HepG2 (cell line): ENCODE data around the gene RAC3. TPM values are rescaled to one million over a fixed set of nuclear protein-coding genes. Genes with fewer than 3 reads are reported as not detected.
A peak's percentile ranks its signal among the peaks of the same experiment; 100 is the strongest.

ENCODE experiments used
- ATAC-seq: fragments of 200-7000 bp; cut with Tn5 transposase; 3 replicates; pipeline ENCODE4 v1.9.1; 2020; ENCODE audit warnings: mild to moderate bottlenecking, moderate library complexity
- BruUV-seq: library from RNA; stranded (reverse); fragments of 400-500 nt; replicated peaks from 2 replicates; lab custom pipeline; 2021; lab: Mats Ljungman, UMichigan
- CTCF ChIA-PET: fragments of 300-600 bp; formaldehyde crosslinking; extraction: SDS; loops from one replicate; lab custom pipeline; 2021; ENCODE audit warnings: low total read pairs, inconsistent platforms, low intra/inter-chr PET ratio; lab: Yijun Ruan, JAX
- POLR2A ChIA-PET: fragments of 350-600 bp; sonication (Branson Sonifier 250); formaldehyde crosslinking; loops from one replicate; lab custom pipeline; 2020; ENCODE audit warnings: antibody characterized with exemption, inconsistent platforms; lab: Yijun Ruan, JAX
- DNase-seq: peaks from one replicate; pipeline ENCODE4 v3.0.0-alpha.2; 2015; ENCODE audit warnings: low spot score
- FAIRE-seq: peaks from 3 replicates; lab custom pipeline; 2011; peaks lifted over from hg19 to GRCh38; lab: Jason Lieb, UNC
- H2AFZ ChIP-seq: one replicate; pipeline ENCODE4 v1.6.1; 2011; ENCODE audit warnings: low read length, inconsistent platforms
- H3K27ac ChIP-seq: fragments of 300-600 bp; 3 replicates; pipeline ENCODE4 v1.8.0; 2011; ENCODE audit warnings: mixed run types, mild to moderate bottlenecking, mixed read lengths, low read length, inconsistent platforms; ENCODE audit not compliant: insufficient read depth; ENCODE audit errors: extremely low read length
- H3K27me3 ChIP-seq, 2 experiments: fragments of 200-600 bp in 1 of 2; 2 replicates in 1 of 2; 3 replicates in 1 of 2; pipeline versions ENCODE4 v1.6.0 to v1.8.0; 2011; ENCODE audit warnings: low read length in 2 of 2, mild to moderate bottlenecking in 2 of 2, moderate library complexity in 2 of 2, inconsistent platforms in 1 of 2; ENCODE audit not compliant: insufficient read depth in 2 of 2, control insufficient read depth in 1 of 2
- H3K36me3 ChIP-seq, 2 experiments: fragments of 200-600 bp in 1 of 2; replicated peaks in 1 of 2; 2 replicates in 1 of 2; 3 replicates in 1 of 2; pipeline versions ENCODE4 v1.5.1 to v1.8.0; 2011; ENCODE audit warnings: low read length in 2 of 2, inconsistent platforms in 1 of 2; ENCODE audit not compliant: insufficient read depth in 2 of 2, control insufficient read depth in 1 of 2
- H3K4me1 ChIP-seq: 2 replicates; pipeline ENCODE4 v1.5.1; 2012; ENCODE audit warnings: low read length, inconsistent platforms; ENCODE audit not compliant: insufficient read depth
- H3K4me2 ChIP-seq: 2 replicates; pipeline ENCODE4 v1.6.0; 2011; ENCODE audit warnings: low read depth, low read length, inconsistent platforms
- H3K4me3 ChIP-seq, 3 experiments: fragments of 200-600 bp in 1 of 3; sonication (generic), shearing (Covaris generic) in 1 of 3; replicated peaks in 1 of 3; 2 replicates each; pipeline ENCODE4 v1.5.1; 2011 to 2016; ENCODE audit warnings: low read length in 3 of 3, inconsistent platforms in 2 of 3, low read depth in 2 of 3, mild to moderate bottlenecking in 2 of 3, control low read depth in 1 of 3, mixed read lengths in 1 of 3; ENCODE audit not compliant: insufficient read depth in 1 of 3
- H3K79me2 ChIP-seq: one replicate; pipeline ENCODE4 v1.6.1; 2011; ENCODE audit warnings: low read length, inconsistent platforms; ENCODE audit not compliant: insufficient read depth
- H3K9ac ChIP-seq: 2 replicates; pipeline ENCODE4 v1.6.0; 2011; ENCODE audit warnings: mild to moderate bottlenecking, low read depth, low read length, inconsistent platforms; ENCODE audit not compliant: insufficient read depth
- H3K9me3 ChIP-seq: 2 replicates; pipeline ENCODE4 v1.5.1; 2012; ENCODE audit warnings: mild to moderate bottlenecking, low read length
- H4K20me1 ChIP-seq: 2 replicates; pipeline ENCODE4 v1.6.0; 2011; ENCODE audit warnings: inconsistent platforms, mild to moderate bottlenecking, low read length, moderate library complexity; ENCODE audit not compliant: insufficient read depth
- AGO1 ChIP-seq: fragments of 200-400 bp; formaldehyde crosslinking; IDR thresholded peaks from 2 replicates; pipeline ENCODE4 v1.6.1; 2017; ENCODE audit warnings: mild to moderate bottlenecking, low read depth, low read length, moderate library complexity; ENCODE audit not compliant: poor library complexity, severe bottlenecking
- AGO2 ChIP-seq: fragments of 200-400 bp; formaldehyde crosslinking; optimal IDR thresholded peaks from 2 replicates; pipeline ENCODE3; 2017; ENCODE audit warnings: mild to moderate bottlenecking, low read depth, low read length, moderate library complexity
- AKAP8 ChIP-seq: sonication (generic); formaldehyde crosslinking; IDR thresholded peaks from 2 replicates; pipeline ENCODE4 v1.5.1; 2020; ENCODE audit warnings: mild to moderate bottlenecking, missing genetic modification reagents
- BORCS8-MEF2B ChIP-seq: sonication (generic); formaldehyde crosslinking; IDR thresholded peaks from 2 replicates; pipeline ENCODE4 v1.8.0; 2022; ENCODE audit warnings: mild to moderate bottlenecking, missing genetic modification reagents
- CAMTA2 ChIP-seq: sonication (generic); formaldehyde crosslinking; IDR thresholded peaks from 2 replicates; pipeline ENCODE4 v1.4.0; 2020; ENCODE audit warnings: mild to moderate bottlenecking, missing genetic modification reagents, borderline replicate concordance
- CEBPG ChIP-seq: IDR thresholded peaks from 2 replicates; pipeline ENCODE4 v1.6.1; 2016
- HDAC1 ChIP-seq: sonication (generic); formaldehyde crosslinking; IDR thresholded peaks from 2 replicates; pipeline ENCODE4 v1.5.1; 2020; ENCODE audit warnings: mild to moderate bottlenecking, missing genetic modification reagents
- HNRNPL ChIP-seq: fragments of 200-400 bp; formaldehyde crosslinking; IDR thresholded peaks from 2 replicates; pipeline ENCODE4 v1.6.1; 2017; ENCODE audit warnings: mild to moderate bottlenecking, low read depth, low read length
- NFIB ChIP-seq: sonication (generic); formaldehyde crosslinking; IDR thresholded peaks from 2 replicates; pipeline ENCODE4 v1.9.0; 2021; ENCODE audit warnings: missing genetic modification reagents, mild to moderate bottlenecking, borderline replicate concordance
- PLSCR1 ChIP-seq: sonication (generic); formaldehyde crosslinking; IDR thresholded peaks from 2 replicates; pipeline ENCODE4 v1.5.0; 2020; ENCODE audit warnings: missing genetic modification reagents, mild to moderate bottlenecking, borderline replicate concordance
- POLR2G ChIP-seq: fragments of 200-400 bp; formaldehyde crosslinking; IDR thresholded peaks from 2 replicates; pipeline ENCODE4 v1.6.1; 2018; ENCODE audit warnings: mild to moderate bottlenecking, low read depth, low read length, moderate library complexity
- PTBP1 ChIP-seq: fragments of 200-400 bp; formaldehyde crosslinking; IDR thresholded peaks from 2 replicates; pipeline ENCODE4 v1.6.1; 2018; ENCODE audit warnings: low read length, low read depth; ENCODE audit not compliant: poor library complexity, severe bottlenecking
- RBFOX2 ChIP-seq: fragments of 200-400 bp; formaldehyde crosslinking; IDR thresholded peaks from 2 replicates; pipeline ENCODE4 v1.6.1; 2017; ENCODE audit warnings: low read depth, mild to moderate bottlenecking, low read length
- SNRNP70 ChIP-seq: fragments of 200-400 bp; formaldehyde crosslinking; IDR thresholded peaks from 2 replicates; pipeline ENCODE4 v1.6.1; 2017; ENCODE audit warnings: mild to moderate bottlenecking, low read depth, low read length, moderate library complexity
- SRSF1 ChIP-seq: fragments of 200-400 bp; formaldehyde crosslinking; optimal IDR thresholded peaks from 2 replicates; pipeline ENCODE3; 2017; ENCODE audit warnings: mild to moderate bottlenecking, low read depth, low read length, moderate library complexity
- TARDBP ChIP-seq: sonication (generic); formaldehyde crosslinking; IDR thresholded peaks from 2 replicates; pipeline ENCODE4 v1.8.0; 2022; ENCODE audit warnings: mild to moderate bottlenecking, missing genetic modification reagents
- WGBS: methylation state at CpG from one replicate; pipeline ENCODE4 v1.1.6; 2017; ENCODE audit warnings: low lambda C conversion rate; 5-methylcytosine and 5-hydroxymethylcytosine counted together
- in situ Hi-C: cut with HindIII; loops from 2 replicates; pipeline ENCODE4 v1.10.0; 2017; ENCODE audit warnings: low pct_unique_long_range_greater_than_20kb; ENCODE audit not compliant: extremely low pct_ligation_motif_present
- intact Hi-C: fragments of 100-400 bp; cut with micrococcal nuclease; formaldehyde crosslinking; loops from one replicate; pipeline ENCODE4 v1.10.0; 2022; ENCODE audit not compliant: unreplicated experiment
- polyA plus RNA-seq, 8 experiments: library from polyadenylated mRNA; depleted of rRNA in 3 of 8; stranded (reverse) in 7 of 8; unstranded in 1 of 8; fragments of >200 nt; fragmentation: Illumina TruSeq in 4 of 8; extraction: Trizol in 4 of 8; gene quantifications; 2 replicates each; pipeline versions ENCODE4 v1.2.1 to v1.2.3, GENCODE V29; 2011 to 2016; ENCODE audit warnings: low read depth in 4 of 8, missing spikeins in 1 of 8, mixed read lengths in 1 of 8; ENCODE audit not compliant: insufficient read depth in 1 of 8
- total RNA-seq, 5 experiments: library from RNA; depleted of rRNA; stranded (reverse); fragments of >200 nt; fragmentation: Illumina TruSeq; extraction: Trizol; gene quantifications; 2 replicates each; pipeline ENCODE4 v1.2.3, GENCODE V29; 2016; ENCODE audit warnings: low read depth in 1 of 5
- TF ChIP-seq, protein P1 (sequence below): sonication (generic); formaldehyde crosslinking; IDR thresholded peaks from 2 replicates; pipeline ENCODE4 v1.4.0; 2020; ENCODE audit warnings: missing genetic modification reagents
- TF ChIP-seq, protein P2 (sequence below): sonication (generic); formaldehyde crosslinking; IDR thresholded peaks from 2 replicates; pipeline ENCODE4 v1.9.0; 2022; ENCODE audit warnings: missing genetic modification reagents, mild to moderate bottlenecking, borderline replicate concordance
- TF ChIP-seq, protein P3 (sequence below): sonication (generic); formaldehyde crosslinking; IDR thresholded peaks from 2 replicates; pipeline ENCODE4 v1.4.0; 2020; ENCODE audit warnings: mild to moderate bottlenecking, missing genetic modification reagents

Gene RAC3
- total and polyA plus RNA-seq, 2 of the 13 experiments (the other 11 are each of a cell fraction or from before 2014, with no cell fraction given): 10.5 to 21.3 TPM

DNA sequence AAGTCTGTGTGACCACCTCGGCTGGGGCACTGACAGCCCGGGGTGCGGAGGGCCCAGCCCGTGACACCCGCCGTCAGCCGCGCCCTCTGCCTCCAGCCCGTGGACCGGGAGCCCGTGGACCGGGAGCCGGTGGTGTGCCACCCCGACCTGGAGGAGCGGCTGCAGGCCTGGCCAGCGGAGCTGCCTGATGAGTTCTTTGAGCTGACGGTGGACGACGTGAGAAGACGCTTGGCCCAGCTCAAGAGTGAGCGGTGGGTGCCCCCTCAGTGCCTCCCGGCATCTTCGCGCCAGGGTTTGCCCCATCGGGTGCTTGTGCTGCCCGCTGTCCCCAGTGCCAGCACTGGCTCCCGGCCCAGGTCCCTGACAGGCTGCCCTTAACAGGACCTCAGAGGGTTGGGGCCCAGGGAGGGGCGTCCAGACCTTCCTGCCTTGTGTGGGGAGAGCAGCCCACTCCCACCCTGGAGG lies 22.5 kb upstream of the RAC3 start:
- Histone ChIP-seq H3K36me3 (peaks cover 44 to 62% of the 10 kb centered on the region in 2 experiments), H2AFZ (no peak overlapping the region), H3K4me2 (no peak overlapping the region), H3K27ac (no peak overlapping the region), H3K9me3 (no peaks in the 10 kb centered on the region), H3K79me2 (peaks cover 25% of the 10 kb centered on the region), H3K9ac (no peak overlapping the region), H4K20me1 (no peaks in the 10 kb centered on the region), H3K4me1 (peaks cover 72% of the 10 kb centered on the region), H3K27me3 (no peaks in the 10 kb centered on the region), H3K4me3 (no peak overlapping the region)
- WGBS: 97% methylated on average over 20 of the region's 28 CpGs
- DNase-seq (no peak), ATAC-seq (no peak), FAIRE-seq (no peak)
- ChIA-PET POLR2A (interaction anchor here (1.5 to 1.9 kb wide), 4 partner anchors 8 to 17 kb away, joined by 7 to 9 read pairs (median 8); no protein-coding TSS in a partner anchor), CTCF (no interaction called here)
- intact Hi-C loops: no loop called here
- in situ Hi-C loops: no loop called here
- BruUV-seq: no TSS peak
- TF ChIP-seq, protein P1, sequence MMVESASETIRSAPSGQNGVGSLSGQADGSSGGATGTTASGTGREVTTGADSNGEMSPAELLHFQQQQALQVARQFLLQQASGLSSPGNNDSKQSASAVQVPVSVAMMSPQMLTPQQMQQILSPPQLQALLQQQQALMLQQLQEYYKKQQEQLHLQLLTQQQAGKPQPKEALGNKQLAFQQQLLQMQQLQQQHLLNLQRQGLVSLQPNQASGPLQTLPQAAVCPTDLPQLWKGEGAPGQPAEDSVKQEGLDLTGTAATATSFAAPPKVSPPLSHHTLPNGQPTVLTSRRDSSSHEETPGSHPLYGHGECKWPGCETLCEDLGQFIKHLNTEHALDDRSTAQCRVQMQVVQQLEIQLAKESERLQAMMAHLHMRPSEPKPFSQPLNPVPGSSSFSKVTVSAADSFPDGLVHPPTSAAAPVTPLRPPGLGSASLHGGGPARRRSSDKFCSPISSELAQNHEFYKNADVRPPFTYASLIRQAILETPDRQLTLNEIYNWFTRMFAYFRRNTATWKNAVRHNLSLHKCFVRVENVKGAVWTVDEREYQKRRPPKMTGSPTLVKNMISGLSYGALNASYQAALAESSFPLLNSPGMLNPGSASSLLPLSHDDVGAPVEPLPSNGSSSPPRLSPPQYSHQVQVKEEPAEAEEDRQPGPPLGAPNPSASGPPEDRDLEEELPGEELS (CRISPR knock-in tag): no peak
- TF ChIP-seq POLR2G (0 out of 2 replicates have a peak, but pooled peaks have one; percentile 0), BORCS8-MEF2B (CRISPR knock-in tag) (0 out of 2 replicates have a peak, but pooled peaks have one; percentile 39), RBFOX2 (peak; percentile 85), AKAP8 (CRISPR knock-in tag) (peak; percentile 97; the same call in 1 of the 2 replicates), HDAC1 (no peak), SRSF1 (peak; percentile 57), CEBPG (CRISPR knock-in tag) (no peak), AGO2 (peak; percentile 26), TARDBP (peak; percentile 38; the same call in 1 of the 2 replicates), AGO1 (peak; percentile 76), NFIB (peak; percentile 50; the same call in 1 of the 2 replicates), SNRNP70 (0 out of 2 replicates have a peak, but pooled peaks have one; percentile 15), HNRNPL (peak; percentile 96), PTBP1 (peak; percentile 36), CAMTA2 (no peak), PLSCR1 (CRISPR knock-in tag) (no peak)
- TF ChIP-seq, protein P2, sequence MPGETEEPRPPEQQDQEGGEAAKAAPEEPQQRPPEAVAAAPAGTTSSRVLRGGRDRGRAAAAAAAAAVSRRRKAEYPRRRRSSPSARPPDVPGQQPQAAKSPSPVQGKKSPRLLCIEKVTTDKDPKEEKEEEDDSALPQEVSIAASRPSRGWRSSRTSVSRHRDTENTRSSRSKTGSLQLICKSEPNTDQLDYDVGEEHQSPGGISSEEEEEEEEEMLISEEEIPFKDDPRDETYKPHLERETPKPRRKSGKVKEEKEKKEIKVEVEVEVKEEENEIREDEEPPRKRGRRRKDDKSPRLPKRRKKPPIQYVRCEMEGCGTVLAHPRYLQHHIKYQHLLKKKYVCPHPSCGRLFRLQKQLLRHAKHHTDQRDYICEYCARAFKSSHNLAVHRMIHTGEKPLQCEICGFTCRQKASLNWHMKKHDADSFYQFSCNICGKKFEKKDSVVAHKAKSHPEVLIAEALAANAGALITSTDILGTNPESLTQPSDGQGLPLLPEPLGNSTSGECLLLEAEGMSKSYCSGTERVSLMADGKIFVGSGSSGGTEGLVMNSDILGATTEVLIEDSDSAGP (CRISPR knock-in tag): 0 out of 2 replicates have a peak, but pooled peaks have one; percentile 12
- TF ChIP-seq, protein P3, sequence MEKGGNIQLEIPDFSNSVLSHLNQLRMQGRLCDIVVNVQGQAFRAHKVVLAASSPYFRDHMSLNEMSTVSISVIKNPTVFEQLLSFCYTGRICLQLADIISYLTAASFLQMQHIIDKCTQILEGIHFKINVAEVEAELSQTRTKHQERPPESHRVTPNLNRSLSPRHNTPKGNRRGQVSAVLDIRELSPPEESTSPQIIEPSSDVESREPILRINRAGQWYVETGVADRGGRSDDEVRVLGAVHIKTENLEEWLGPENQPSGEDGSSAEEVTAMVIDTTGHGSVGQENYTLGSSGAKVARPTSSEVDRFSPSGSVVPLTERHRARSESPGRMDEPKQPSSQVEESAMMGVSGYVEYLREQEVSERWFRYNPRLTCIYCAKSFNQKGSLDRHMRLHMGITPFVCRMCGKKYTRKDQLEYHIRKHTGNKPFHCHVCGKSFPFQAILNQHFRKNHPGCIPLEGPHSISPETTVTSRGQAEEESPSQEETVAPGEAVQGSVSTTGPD (CRISPR knock-in tag): no peak
